Keratinocyte (primary cell): ENCODE data around the gene NBEAL2. TPM values are rescaled to one million over a fixed set of nuclear protein-coding genes. Genes with fewer than 3 reads are reported as not detected.

ENCODE experiments used
- DNase-seq: peaks from one replicate; pipeline ENCODE4 v3.0.0-alpha.2; 2011; ENCODE audit warnings: low read depth, missing footprints, low spot score
- FAIRE-seq: peaks from 2 replicates; lab custom pipeline; 2011; peaks lifted over from hg19 to GRCh38; lab: Jason Lieb, UNC
- H2AFZ ChIP-seq: 2 replicates; pipeline ENCODE4 v1.6.0; 2012; ENCODE audit warnings: low read length, control low read depth, inconsistent platforms; ENCODE audit not compliant: control insufficient read depth
- H3K27ac ChIP-seq: 2 replicates; pipeline ENCODE4 v1.5.1; 2011; ENCODE audit warnings: low read length; ENCODE audit not compliant: control insufficient read depth, insufficient read depth
- H3K27me3 ChIP-seq: 3 replicates; pipeline ENCODE4 v1.6.0; 2011; ENCODE audit warnings: low read length; ENCODE audit not compliant: control insufficient read depth, insufficient read depth; ENCODE audit errors: extremely low read depth
- H3K36me3 ChIP-seq, 2 experiments: 2 replicates in 1 of 2; 3 replicates in 1 of 2; pipeline ENCODE4 v1.5.1; 2011; ENCODE audit warnings: low read length in 2 of 2, mild to moderate bottlenecking in 1 of 2; ENCODE audit not compliant: control insufficient read depth in 2 of 2, insufficient read depth in 2 of 2; ENCODE audit errors: extremely low read depth in 1 of 2
- H3K4me1 ChIP-seq: 3 replicates; pipeline ENCODE4 v1.5.1; 2011; ENCODE audit warnings: low read length; ENCODE audit not compliant: control insufficient read depth, insufficient read depth; ENCODE audit errors: extremely low read depth
- H3K4me2 ChIP-seq: 3 replicates; pipeline ENCODE4 v1.6.0; 2011; ENCODE audit warnings: low read depth, low read length; ENCODE audit not compliant: control insufficient read depth, insufficient read depth; ENCODE audit errors: extremely low read depth
- H3K4me3 ChIP-seq, 3 experiments: fragments of 200-600 bp in 1 of 3; sonication (generic) in 1 of 3; 2 replicates in 2 of 3; 3 replicates in 1 of 3; pipeline ENCODE4 v1.5.1; 2011 to 2016; ENCODE audit warnings: low read length in 3 of 3, mild to moderate bottlenecking in 3 of 3, control low read depth in 2 of 3, inconsistent platforms in 1 of 3, low read depth in 1 of 3, mixed read lengths in 1 of 3, mixed run types in 1 of 3, moderate library complexity in 1 of 3; ENCODE audit not compliant: control insufficient read depth in 2 of 3, insufficient read depth in 2 of 3; ENCODE audit errors: extremely low read depth in 1 of 3
- H3K79me2 ChIP-seq: 2 replicates; pipeline ENCODE4 v1.6.0; 2012; ENCODE audit warnings: low read length; ENCODE audit not compliant: control insufficient read depth, insufficient read depth
- H3K9ac ChIP-seq: 3 replicates; pipeline ENCODE4 v1.6.0; 2011; ENCODE audit warnings: low read length; ENCODE audit not compliant: control insufficient read depth, insufficient read depth; ENCODE audit errors: extremely low read depth
- H3K9me1 ChIP-seq: 3 replicates; pipeline ENCODE4 v1.6.0; 2011; ENCODE audit warnings: low read length; ENCODE audit not compliant: control insufficient read depth, insufficient read depth; ENCODE audit errors: extremely low read depth
- H3K9me3 ChIP-seq: 2 replicates; pipeline ENCODE4 v1.5.1; 2012; ENCODE audit warnings: low read depth, low read length; ENCODE audit not compliant: control insufficient read depth
- H4K20me1 ChIP-seq: 3 replicates; pipeline ENCODE4 v1.6.0; 2011; ENCODE audit warnings: low read length; ENCODE audit not compliant: control insufficient read depth, insufficient read depth; ENCODE audit errors: extremely low read depth
- CTCF ChIP-seq, 3 experiments: IDR thresholded peaks in 1 of 3; conservative IDR thresholded peaks in 1 of 3; optimal IDR thresholded peaks in 1 of 3; 2 replicates in 2 of 3; 3 replicates in 1 of 3; pipeline versions ENCODE3 to v1.5.1; 2011; ENCODE audit warnings: low read length in 3 of 3, mild to moderate bottlenecking in 3 of 3, moderate library complexity in 2 of 3, control low read depth in 1 of 3, inconsistent platforms in 1 of 3; ENCODE audit not compliant: insufficient read depth in 2 of 3; ENCODE audit errors: extremely low read depth in 1 of 3
- EZH2 ChIP-seq: IDR thresholded peaks from one replicate; pipeline ENCODE4 v1.6.1; 2012; ENCODE audit warnings: inconsistent platforms, mild to moderate bottlenecking, low read length, moderate library complexity
- dilution Hi-C: fragments of 300-500 bp; cut with MboI; formaldehyde crosslinking; loops from one replicate; pipeline ENCODE4 v1.7.0; 2020; ENCODE audit warnings: low sequenced_read_pairs; ENCODE audit not compliant: extremely low pct_ligation_motif_present
- polyA plus RNA-seq, 5 experiments: library from polyadenylated mRNA; depleted of rRNA in 3 of 5; stranded (reverse) in 3 of 5; stranded (forward) in 1 of 5; unstranded in 1 of 5; fragments of >200 nt; gene quantifications; 1 replicate in 1 of 5; 2 replicates in 3 of 5; 3 replicates in 1 of 5; pipeline versions ENCODE4 v1.2.1 to v1.2.3, GENCODE V29; 2011 to 2012; ENCODE audit warnings: missing spikeins in 2 of 5, low read depth in 1 of 5, low replicate concordance in 1 of 5

Gene NBEAL2
- polyA plus RNA-seq, 1 donor (not counting 4 experiments of a cell fraction or from before 2014, with no cell fraction given): 22.8 TPM

GRCh38 chr3:46996689-46997452 lies 17.4 kb downstream of the NBEAL2 start:
- Histone ChIP-seq H3K9ac (no peak overlapping the region), H3K9me1 (no peaks in the 10 kb centered on the region), H3K9me3 (no peaks in the 10 kb centered on the region), H3K4me1 (peaks cover 15% of the 10 kb centered on the region), H4K20me1 (peaks cover 3% of the 10 kb centered on the region), H3K27ac (no peak overlapping the region), H3K36me3 (peaks cover 35 to 51% of the 10 kb centered on the region in 2 experiments), H3K79me2 (no peaks in the 10 kb centered on the region), H3K4me3 (no peak overlapping the region), H2AFZ (no peak overlapping the region), H3K27me3 (no peaks in the 10 kb centered on the region), H3K4me2 (peak overlapping the region; percentile 12)
- dilution Hi-C loops: no loop called here
- no peak for FAIRE-seq
- TF ChIP-seq CTCF (optimal IDR thresholded peaks at IDR 0.05 in 1 of 3, IDR thresholded peaks at IDR 0.05 in 1 of 3, conservative IDR thresholded peaks at IDR 0.05 in 1 of 3; ENCODE audit: extremely low read depth in 1 of 3, insufficient read depth in 2 of 3, low read length in 3 of 3) (no peak), EZH2 (no peak)
- no peak for DNase-seq

- no peaks in the 10 kb centered on the region for H3K9me3 ChIP-seq
- no peak overlapping the region for H3K4me3 ChIP-seq
- H2AFZ ChIP-seq: no peak overlapping the region
- H4K20me1 ChIP-seq: peaks cover 3% of the 10 kb centered on the region
- no peak overlapping the region for H3K27ac ChIP-seq
- H3K9ac ChIP-seq: no peak overlapping the region
- H3K9me1 ChIP-seq: no peaks in the 10 kb centered on the region
- peaks cover 38 to 54% of the 10 kb centered on the region in 2 experiments for H3K36me3 ChIP-seq
- TF ChIP-seq EZH2: no peak
- dilution Hi-C loops: no loop called here
- H3K27me3 ChIP-seq: no peaks in the 10 kb centered on the region
- DNase-seq (no peak), FAIRE-seq (no peak)
- H3K4me1 ChIP-seq: peaks cover 15% of the 10 kb centered on the region
- H3K79me2 ChIP-seq: no peaks in the 10 kb centered on the region
- H3K4me2 ChIP-seq: no peak overlapping the region
Observed at GRCh38 chr3:46997453-46998091, 18.1 kb downstream of the NBEAL2 start.
